HFFc6 (cell line): ENCODE data around the gene DBP. TPM values are rescaled to one million over a fixed set of nuclear protein-coding genes. Genes with fewer than 3 reads are reported as not detected.
A peak's percentile ranks its signal among the peaks of the same experiment; 100 is the strongest.
"Not testable (repeated sequence)": the region's sequence is repeated elsewhere in the genome, so short reads cannot be mapped to it uniquely, and the experiment has no call there.

ENCODE experiments used
- DNase-seq: peaks from one replicate; pipeline ENCODE4 v3.0.0-alpha.2; 2018
- H3K27ac Mint-ChIP-seq: 2 replicates; pipeline ENCODE4 v1.8.0; 2020; ENCODE audit warnings: mild to moderate bottlenecking, mixed read lengths
- H3K27me3 Mint-ChIP-seq: 2 replicates; pipeline ENCODE4 v1.8.0; 2021; ENCODE audit warnings: mild to moderate bottlenecking, moderate library complexity, mixed read lengths; ENCODE audit not compliant: insufficient read depth
- H3K36me3 Mint-ChIP-seq: 2 replicates; pipeline ENCODE4 v1.8.0; 2021; ENCODE audit warnings: low read depth, mixed read lengths
- H3K4me1 Mint-ChIP-seq: 2 replicates; pipeline ENCODE4 v1.8.0; 2020; ENCODE audit warnings: low read depth, mixed read lengths
- H3K4me3 Mint-ChIP-seq: 2 replicates; pipeline ENCODE4 v1.8.0; 2020; ENCODE audit warnings: mild to moderate bottlenecking, moderate library complexity, mixed read lengths
- H3K9me3 Mint-ChIP-seq: 2 replicates; pipeline ENCODE4 v1.8.0; 2020; ENCODE audit warnings: mild to moderate bottlenecking, mixed read lengths
- CTCF ChIP-seq: fragments of 200-600 bp; sonication (generic); IDR thresholded peaks from 2 replicates; pipeline ENCODE4 v1.5.0; 2021; ENCODE audit warnings: antibody characterized with exemption, mild to moderate bottlenecking
- total RNA-seq, 6 experiments: library from RNA; stranded (reverse); fragmentation: NEBNext Ultra II Directional; extraction: Animal tissue kit (Norgen Biotek cat#: 25700); gene quantifications; 2 replicates in 1 of 6; 3 replicates in 5 of 6; pipeline ENCODE4 v1.2.3, GENCODE V29; 2021

DBP gene
- total RNA-seq, 6 experiments from 2014 or later: 3.8 to 5.7 (median 4.4) TPM

GRCh38 chr19:48634424-48635262 lies 2.5 kb downstream of the DBP start:
- Mint-ChIP-seq H3K27me3 (peaks cover 11% of the 10 kb centered on the region; the same call in 1 of the 2 replicates), H3K4me1 (peaks cover 52% of the 10 kb centered on the region), H3K36me3 (no peaks in the 10 kb centered on the region), H3K9me3 (no peaks in the 10 kb centered on the region), H3K4me3 (peak overlapping the region; percentile 72), H3K27ac (peak overlapping the region; percentile 86)
- no peak for TF ChIP-seq CTCF
- peak; percentile 87 for DNase-seq

GRCh38 chr19:48634036-48634342 lies 3.2 kb downstream of the DBP start:
- no peak for TF ChIP-seq CTCF
- Mint-ChIP-seq H3K9me3 (no peaks in the 10 kb centered on the region), H3K4me3 (peak overlapping the region; percentile 67), H3K27ac (peak overlapping the region; percentile 86), H3K27me3 (peaks cover 9% of the 10 kb centered on the region; the same call in 1 of the 2 replicates), H3K36me3 (no peaks in the 10 kb centered on the region), H3K4me1 (peaks cover 51% of the 10 kb centered on the region)
- DNase-seq: no peak

GRCh38 chr19:48633148-48634035 lies 3.8 kb downstream of the DBP start:
- Mint-ChIP-seq H3K9me3 (no peaks in the 10 kb centered on the region), H3K4me1 (peaks cover 47% of the 10 kb centered on the region), H3K4me3 (peak overlapping the region; percentile 67; the same call in 1 of the 2 replicates), H3K27me3 (peaks cover 3% of the 10 kb centered on the region; the same call in 1 of the 2 replicates), H3K27ac (peak overlapping the region; percentile 51), H3K36me3 (no peaks in the 10 kb centered on the region)
- DNase-seq: no peak
- no peak for TF ChIP-seq CTCF

GRCh38 chr19:48632692-48633147 lies 4.5 kb downstream of the DBP start:
- Mint-ChIP-seq H3K27me3 (peaks cover 3% of the 10 kb centered on the region; the same call in 1 of the 2 replicates), H3K36me3 (no peaks in the 10 kb centered on the region), H3K4me3 (no peak overlapping the region), H3K9me3 (no peaks in the 10 kb centered on the region), H3K4me1 (peaks cover 41% of the 10 kb centered on the region), H3K27ac (peak overlapping the region; percentile 51)
- no peak for TF ChIP-seq CTCF
- DNase-seq: peak; percentile 53

- not testable (repeated sequence) for H3K9me3 Mint-ChIP-seq, H3K27me3 Mint-ChIP-seq, H3K4me3 Mint-ChIP-seq, DNase-seq, H3K36me3 Mint-ChIP-seq
- peak overlapping the region; percentile 51 for H3K27ac Mint-ChIP-seq
- H3K4me1 Mint-ChIP-seq: peaks cover 37% of the 10 kb centered on the region
Observed at GRCh38 chr19:48632286-48632685, 4.9 kb downstream of the DBP start.
